EH (cell line): ENCODE measurements around the gene KL.

ENCODE experiments used
- DNase-seq: peaks from one replicate; pipeline ENCODE4 v3.0.0-alpha.2; 2015; ENCODE audit warnings: low read depth

The KL gene

GRCh38 chr13:33037673-33038072 is 21.4 kb downstream of the KL start:
- DNase-seq: no peak

DNA sequence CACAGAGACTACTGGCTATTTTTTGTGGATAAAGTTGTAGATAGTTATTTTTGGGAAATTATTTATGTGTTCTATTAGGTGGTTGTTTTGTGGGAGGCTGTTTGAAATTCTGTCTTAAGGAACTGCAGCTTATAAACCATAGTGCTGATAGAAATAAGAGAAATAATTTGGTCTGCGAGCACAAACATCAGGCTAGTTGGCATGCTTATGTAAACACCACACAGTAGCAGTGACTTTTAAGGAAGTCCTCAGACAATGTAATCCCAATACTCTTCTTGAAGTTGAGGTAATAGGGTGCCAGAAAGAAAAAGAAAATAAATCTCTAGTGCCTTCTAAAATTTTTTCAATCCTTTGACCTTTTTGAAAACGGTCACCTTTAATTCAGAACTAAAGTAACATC is 23.9 kb downstream of the KL start:
- no peak for DNase-seq

GRCh38 chr13:33045851-33046592 is 29.8 kb downstream of the KL start:
- no peak for DNase-seq

- DNase-seq: no peak
Measured at GRCh38 chr13:33050161-33050560, 33.9 kb downstream of the KL start.

GRCh38 chr13:33051632-33052031 is 35.4 kb downstream of the KL start:
- DNase-seq: no peak

DNA sequence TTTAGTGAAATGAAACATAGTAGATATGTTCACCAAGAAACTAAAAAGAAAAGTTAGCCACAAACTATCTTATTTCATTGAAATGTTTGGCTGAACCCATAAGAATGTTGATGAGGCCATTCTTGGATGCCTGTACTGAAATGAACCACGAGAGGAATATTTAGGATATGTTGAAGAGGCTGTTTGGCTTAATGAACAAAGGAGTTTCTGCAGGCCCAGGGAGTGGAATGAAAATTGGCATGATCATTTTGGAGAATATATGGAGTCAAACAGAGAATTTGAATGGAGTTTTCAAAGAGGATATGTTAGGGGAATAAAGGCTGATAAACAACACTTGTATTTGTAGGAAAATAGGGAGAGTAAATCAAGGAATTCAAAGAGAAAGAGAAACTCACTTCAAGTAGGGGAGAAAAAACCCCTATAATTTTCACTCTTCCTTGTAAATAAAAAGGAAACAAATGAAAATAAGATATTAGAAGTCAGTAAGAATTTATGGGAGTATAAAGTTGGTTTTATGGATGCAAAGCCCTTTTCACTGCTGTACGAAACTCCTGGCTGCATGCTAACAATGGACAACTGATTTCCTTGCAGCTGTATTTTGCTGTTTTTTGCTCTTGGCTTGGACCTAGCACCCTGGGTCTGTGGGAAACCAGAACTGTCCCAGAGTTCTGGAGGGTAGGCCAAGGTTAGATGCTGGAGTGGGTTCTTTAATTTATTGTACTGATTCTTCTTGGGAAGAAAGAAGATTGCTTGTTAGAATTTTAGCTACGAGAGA is 36.5 kb downstream of the KL start:
- DNase-seq: peak; percentile 54

- peak; percentile 11 for DNase-seq
Measured at GRCh38 chr13:33053397-33054066, 37.3 kb downstream of the KL start.

DNA sequence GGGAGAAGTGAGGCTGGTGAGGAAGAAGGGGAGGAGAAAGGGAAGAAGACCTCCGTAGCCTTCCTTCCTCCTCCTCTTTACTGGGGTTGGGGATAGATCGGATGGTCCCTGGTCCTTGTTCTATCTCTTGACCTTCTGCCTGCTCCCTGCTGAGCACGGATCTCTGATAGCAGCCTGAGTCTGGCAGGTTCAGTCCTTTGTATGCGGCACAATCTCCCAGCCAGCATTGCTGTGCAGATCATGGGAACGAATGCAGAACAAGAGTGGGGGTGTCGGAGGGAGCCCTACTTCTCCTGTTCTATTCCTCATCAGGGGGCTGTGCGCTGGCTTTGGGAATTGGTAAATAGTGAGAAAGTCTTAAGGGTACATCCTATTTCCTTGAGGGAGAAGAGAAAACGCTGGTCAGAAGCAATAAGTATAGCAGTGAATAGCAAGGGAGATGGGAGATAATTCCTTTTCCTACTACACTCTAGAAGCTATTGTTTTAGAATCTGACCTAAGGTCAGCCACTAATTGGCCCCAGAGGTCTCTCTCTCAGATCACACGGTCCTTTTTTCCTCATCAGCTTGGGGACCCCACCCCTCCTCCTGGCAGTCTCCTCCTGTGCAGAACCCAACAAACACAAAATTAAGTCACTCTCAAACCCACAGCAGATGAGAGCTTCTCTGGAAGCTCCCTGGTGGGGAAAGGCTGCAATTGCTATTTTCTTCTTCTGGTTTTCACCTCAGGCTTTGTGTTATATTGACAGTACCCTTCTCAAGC is 41.0 kb downstream of the KL start:
- DNase-seq: peak; percentile 29

DNA sequence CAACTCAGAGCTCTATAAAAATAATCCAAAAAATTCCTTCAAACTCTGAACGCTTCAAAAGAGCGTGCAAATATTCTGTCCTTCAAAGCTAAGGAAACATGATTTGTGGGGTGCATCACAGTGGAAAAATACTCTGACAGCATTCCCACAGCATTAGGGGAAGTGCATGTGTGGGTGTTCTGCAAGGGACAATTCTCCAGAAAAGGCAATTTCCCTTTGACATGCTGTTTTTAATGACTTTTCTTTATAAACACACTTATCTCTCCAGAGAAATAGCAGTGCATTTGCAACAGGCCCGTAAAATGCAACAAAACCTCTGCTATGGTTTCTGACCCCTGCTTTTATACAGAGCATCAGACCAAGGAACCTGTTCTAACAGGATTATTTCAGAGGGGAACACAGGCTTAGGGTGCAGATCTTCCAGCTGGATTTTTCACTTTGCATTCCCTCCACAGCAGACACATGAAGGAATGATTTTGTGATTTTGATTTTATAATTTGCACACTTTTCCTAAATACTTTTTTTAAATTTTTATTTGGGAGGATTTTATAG is 42.6 kb downstream of the KL start:
- peak; percentile 19 for DNase-seq

GRCh38 chr13:33060815-33061214 is 44.6 kb downstream of the KL start:
- no peak for DNase-seq

DNA sequence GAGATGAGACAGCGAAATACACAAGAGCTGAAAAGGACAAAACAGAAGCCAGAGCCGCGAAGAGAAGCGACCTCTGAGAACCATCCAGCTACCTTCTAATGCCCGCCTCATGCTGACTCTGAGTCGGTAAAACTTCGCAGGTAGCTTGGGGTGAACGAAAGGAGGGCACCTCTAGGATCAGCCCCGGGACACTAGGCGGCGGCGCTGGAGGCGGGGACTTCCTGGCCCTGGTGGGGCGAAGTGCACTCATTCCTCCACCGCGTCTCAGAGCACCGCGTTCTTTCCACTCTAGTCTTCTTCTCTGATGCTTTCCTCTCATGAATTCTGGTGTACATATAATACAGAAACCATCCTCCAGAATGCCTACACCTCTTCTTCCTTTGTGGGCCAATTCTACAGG is 50.1 kb downstream of the KL start:
- no peak for DNase-seq

DNA sequence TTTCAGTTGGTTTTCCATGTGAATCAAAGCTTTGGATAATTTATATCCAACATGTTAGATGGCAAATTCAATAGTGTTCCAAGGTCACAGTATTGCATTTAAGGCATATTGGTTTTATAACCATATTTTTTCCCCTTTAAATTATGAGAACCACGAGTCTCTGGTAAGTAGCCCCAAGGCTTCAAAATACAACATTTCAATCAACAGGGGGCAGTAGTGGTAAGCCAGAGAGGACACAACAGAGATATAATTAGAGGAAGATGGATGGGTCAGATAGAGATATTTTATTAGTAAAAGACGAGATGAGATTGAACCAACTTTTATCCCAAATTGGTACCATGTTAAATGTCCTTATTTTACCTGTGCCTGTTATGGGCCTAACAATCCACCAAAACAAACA is 53.1 kb downstream of the KL start:
- peak; percentile 22 for DNase-seq

GRCh38 chr13:33070713-33071112 is 54.5 kb downstream of the KL start:
- no peak for DNase-seq

- DNase-seq: no peak
Measured at GRCh38 chr13:33072282-33072681, 56.1 kb downstream of the KL start.

- DNase-seq: no peak
Measured at GRCh38 chr13:33072759-33073158, 56.5 kb downstream of the KL start.

DNA sequence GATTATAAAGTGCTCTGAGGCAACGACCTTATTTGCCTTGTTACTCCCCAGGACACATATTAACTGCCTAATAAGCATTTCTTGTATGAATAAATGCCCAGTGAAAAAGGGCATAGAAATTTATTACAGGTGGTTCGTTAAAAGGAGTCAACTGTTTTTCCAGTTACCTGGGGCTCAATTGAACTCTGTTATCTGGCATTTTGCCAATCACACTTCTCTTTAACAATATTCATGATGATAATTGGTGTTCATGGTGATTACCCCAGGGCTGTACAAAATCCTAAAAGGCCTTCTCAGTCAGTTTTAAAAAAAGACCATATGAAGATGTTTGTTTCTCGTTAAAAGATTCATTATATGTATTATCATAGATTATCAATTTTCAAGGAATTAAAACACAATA is 57.1 kb downstream of the KL start:
- no peak for DNase-seq

GRCh38 chr13:33076001-33076992 is 60.1 kb downstream of the KL start:
- DNase-seq: no peak

DNA sequence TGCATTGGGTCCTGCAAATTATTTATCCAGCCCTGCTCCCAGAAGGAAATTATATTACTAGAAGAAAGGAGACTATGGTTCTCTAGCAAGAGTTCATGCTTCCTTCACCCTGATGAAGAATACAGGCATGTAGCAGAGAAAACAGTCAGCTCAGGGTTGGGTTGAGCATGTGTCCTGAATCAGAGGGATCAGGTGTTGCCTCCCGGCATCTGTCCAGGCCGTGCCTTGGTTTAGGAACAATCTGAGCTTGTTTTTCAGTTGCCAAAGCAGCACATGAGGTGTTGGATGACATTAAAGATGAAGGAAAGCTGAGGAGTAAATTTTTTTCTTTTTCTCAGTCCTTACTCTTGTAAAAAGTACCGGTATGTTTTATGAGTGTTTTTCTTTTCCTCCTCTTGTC is 62.0 kb downstream of the KL start:
- DNase-seq: no peak

DNA sequence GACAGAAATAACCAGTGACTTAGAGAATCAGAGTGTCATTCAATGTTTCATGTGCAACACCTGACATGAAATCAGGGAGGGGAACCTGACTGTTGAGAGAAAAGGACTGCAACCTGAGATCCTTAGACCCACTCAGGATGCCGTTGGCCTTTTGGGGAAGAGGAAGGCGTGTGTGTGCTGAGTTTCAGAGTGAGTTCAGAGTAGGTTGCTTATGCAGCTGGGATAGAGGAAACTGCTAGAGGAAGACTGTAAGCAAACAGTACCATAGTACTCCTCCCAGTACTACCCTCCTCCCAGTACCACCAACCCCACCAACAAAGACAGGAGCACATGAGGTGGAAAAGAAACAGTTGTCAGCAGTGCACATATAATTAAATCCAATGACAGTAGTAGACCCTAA is 63.7 kb downstream of the KL start:
- no peak for DNase-seq

GRCh38 chr13:33080972-33081590 is 64.9 kb downstream of the KL start:
- no peak for DNase-seq
